ENCODE data around the gene PMM2. TPM values are rescaled to one million over a fixed set of nuclear protein-coding genes. Genes with fewer than 3 reads are reported as not detected.

The PMM2 gene
- total RNA-seq, 2 experiments from 2014 or later, result 32.7 to 34.3 TPM

GRCh38 chr16:8806272-8806983 lies 8.8 kb downstream of the PMM2 start:
- intact Hi-C loops (cut with micrococcal nuclease), result no loop called here
- CTCF ChIA-PET, result no interaction called here
- no peak overlapping the region for H3K27ac Mint-ChIP-seq
- peaks cover 8% of the 10 kb centered on the region for H3K4me1 Mint-ChIP-seq (ENCODE audit: low read depth)
- no peak for TF ChIP-seq CTCF (IDR thresholded peaks at IDR 0.05)
- POLR2A ChIA-PET, result interaction anchor here (1.1 to 1.2 kb wide), 2 partner anchors 14 to 62 kb away, joined by 3 read pairs; partner anchors contain the start of gene CARHSP1
- H3K27me3 Mint-ChIP-seq, result no peaks in the 10 kb centered on the region
- no peaks in the 10 kb centered on the region for H3K9me3 Mint-ChIP-seq
- H3K36me3 Mint-ChIP-seq (ENCODE audit: low read depth), result peaks cover 59% of the 10 kb centered on the region
- ATAC-seq, result no peak
- no peak overlapping the region for H3K4me3 Mint-ChIP-seq
- DNase-seq, result no peak

DNA sequence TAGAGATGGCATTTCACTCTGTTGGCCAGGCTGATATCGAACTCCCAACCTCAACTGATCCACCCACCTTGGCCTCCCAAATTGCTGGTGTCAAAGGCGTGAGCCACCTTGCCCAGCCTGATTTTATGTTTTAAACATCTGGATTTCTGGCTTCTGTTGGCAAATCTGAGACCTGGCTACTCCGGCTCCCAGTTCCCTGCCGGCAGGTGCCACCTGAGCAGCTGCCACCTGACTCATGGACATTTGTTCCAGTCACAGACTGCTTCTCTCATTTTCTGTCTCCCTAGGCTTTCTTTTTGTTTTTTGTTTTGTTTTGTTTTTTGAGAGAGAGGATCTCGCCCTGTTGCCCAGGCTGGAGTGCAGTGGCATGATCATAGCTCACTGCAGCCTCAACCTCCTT lies 9.6 kb downstream of the PMM2 start:
- ATAC-seq (no peak), DNase-seq (no peak)
- H3K27me3 Mint-ChIP-seq, result no peaks in the 10 kb centered on the region
- TF ChIP-seq CTCF (IDR thresholded peaks at IDR 0.05), result no peak
- ChIA-PET CTCF (no interaction called here), POLR2A (interaction anchor here (0.7 kb wide), 1 partner anchor 23 kb away, joined by 3 read pairs; no protein-coding TSS in a partner anchor)
- no peak overlapping the region for H3K4me3 Mint-ChIP-seq
- H3K36me3 Mint-ChIP-seq (ENCODE audit: low read depth), result peaks cover 58% of the 10 kb centered on the region
- peaks cover 8% of the 10 kb centered on the region for H3K4me1 Mint-ChIP-seq (ENCODE audit: low read depth)
- intact Hi-C loops (cut with micrococcal nuclease), result no loop called here
- H3K9me3 Mint-ChIP-seq, result no peaks in the 10 kb centered on the region
- no peak overlapping the region for H3K27ac Mint-ChIP-seq

DNA sequence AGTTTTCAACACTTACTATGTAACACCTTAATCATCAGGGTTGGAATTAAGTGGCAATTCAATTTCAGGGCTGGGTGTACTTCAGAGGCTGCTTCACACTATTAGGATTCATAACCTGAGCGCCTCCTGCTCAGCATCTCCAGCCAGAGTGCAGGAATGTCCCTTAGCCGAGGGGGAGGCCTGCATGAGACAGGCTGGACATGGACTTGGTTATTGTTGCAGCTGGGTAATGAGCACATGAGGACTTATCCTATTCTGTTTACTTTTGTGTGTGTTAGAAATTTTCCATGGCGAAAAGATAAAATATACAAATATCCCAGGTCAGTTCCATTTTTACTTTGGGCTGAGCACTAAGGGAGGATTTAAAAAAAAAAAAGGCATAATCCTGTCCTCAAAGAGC lies 10.4 kb downstream of the PMM2 start:
- no peak for TF ChIP-seq CTCF (IDR thresholded peaks at IDR 0.05)
- H3K4me3 Mint-ChIP-seq, result no peak overlapping the region
- H3K4me1 Mint-ChIP-seq (ENCODE audit: low read depth), result peaks cover 7% of the 10 kb centered on the region
- ChIA-PET CTCF (no interaction called here), POLR2A (interaction anchor here (1.0 kb wide), 1 partner anchor 44 kb away, joined by 3 read pairs; no protein-coding TSS in a partner anchor)
- no peaks in the 10 kb centered on the region for H3K9me3 Mint-ChIP-seq
- intact Hi-C loops (cut with micrococcal nuclease), result no loop called here
- ATAC-seq, result no peak
- H3K27ac Mint-ChIP-seq, result no peak overlapping the region
- peaks cover 57% of the 10 kb centered on the region for H3K36me3 Mint-ChIP-seq (ENCODE audit: low read depth)
- DNase-seq, result no peak
- no peaks in the 10 kb centered on the region for H3K27me3 Mint-ChIP-seq

DNA sequence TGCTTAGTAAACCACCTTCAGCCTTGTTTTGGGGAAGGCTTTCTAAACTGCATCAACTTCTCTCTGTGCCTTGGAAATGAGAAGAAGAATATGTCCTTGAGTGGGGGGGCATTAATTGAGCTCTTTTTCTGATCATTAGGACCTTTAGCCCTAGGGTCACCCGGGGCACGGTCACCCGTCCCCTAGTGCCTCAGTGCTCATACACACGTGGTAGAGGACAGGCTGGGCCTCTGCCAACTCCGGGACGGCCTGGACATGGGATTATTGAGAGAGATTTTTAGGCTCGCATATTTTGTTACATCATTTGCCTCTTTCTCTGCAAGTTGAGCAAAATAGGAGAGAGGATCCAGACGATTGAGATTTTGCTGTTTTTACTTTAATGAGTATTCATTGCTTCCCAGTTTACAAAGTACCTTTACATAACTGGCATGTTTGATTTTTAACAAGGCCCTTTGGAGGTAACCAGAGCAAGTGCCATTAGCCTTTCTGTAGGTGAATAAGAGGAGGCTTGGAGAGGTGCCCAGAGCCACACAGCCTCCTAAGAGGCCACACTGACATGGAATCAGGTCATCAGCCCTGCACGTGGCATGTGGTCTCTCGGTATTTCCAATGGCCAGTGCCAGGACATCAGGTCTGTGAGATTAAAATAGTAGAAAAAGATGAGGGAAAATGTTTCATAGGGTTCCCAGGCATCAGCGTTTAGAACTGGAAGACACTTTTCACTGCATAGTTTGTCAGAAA lies 11.1 kb downstream of the PMM2 start:
- Mint-ChIP-seq H3K4me1 (ENCODE audit: low read depth) (peaks cover 10% of the 10 kb centered on the region), H3K36me3 (ENCODE audit: low read depth) (peaks cover 59% of the 10 kb centered on the region), H3K27me3 (no peaks in the 10 kb centered on the region), H3K4me3 (no peak overlapping the region), H3K9me3 (no peaks in the 10 kb centered on the region), H3K27ac (no peak overlapping the region)
- no peak for TF ChIP-seq CTCF (IDR thresholded peaks at IDR 0.05)
- intact Hi-C loops (cut with micrococcal nuclease), result no loop called here
- ChIA-PET CTCF (no interaction called here), POLR2A (interaction anchor here (1.0 to 1.1 kb wide), 2 partner anchors 43 to 59 kb away, joined by 3 read pairs; no protein-coding TSS in a partner anchor)
- ATAC-seq, result no peak
- DNase-seq, result no peak

Data from activated CD8-positive, alpha-beta T cell treated with anti-CD3 and anti-CD28 coated beads for 36 hours (primary cell).